ENCODE results near the gene RHBDL1. TPM values are rescaled to one million over a fixed set of nuclear protein-coding genes. Genes with fewer than 3 reads are reported as not detected.

The RHBDL1 gene
- total RNA-seq, 4 donors from 2014 or later: 0.38 to 1.1 (median 0.57) TPM; not detected in 1

DNA sequence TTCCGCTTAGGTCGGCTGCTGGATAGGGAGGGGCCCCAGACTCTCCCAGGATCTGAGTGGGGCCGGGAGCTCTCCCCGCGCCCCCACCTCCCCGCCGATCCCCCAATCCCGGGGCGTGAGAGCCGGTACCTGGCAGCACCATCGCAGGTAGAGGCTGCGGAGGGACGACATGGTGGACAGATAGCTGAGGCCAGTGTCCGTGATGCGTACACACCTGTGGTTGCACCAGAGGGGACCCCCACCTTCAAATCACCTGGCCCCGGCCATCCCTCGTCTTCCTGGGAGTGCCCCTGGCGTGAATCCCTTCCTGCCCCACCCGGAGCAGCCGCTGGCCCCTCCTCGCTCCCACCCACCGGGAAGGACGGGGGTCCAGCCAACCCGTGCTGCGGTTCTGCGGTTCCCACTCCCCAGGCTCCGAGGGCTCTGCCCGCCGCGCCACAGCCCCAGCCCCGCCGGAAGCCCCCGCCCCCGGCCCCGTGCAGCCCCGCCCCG lies 19.4 kb downstream of the RHBDL1 start:
- DNase-seq: no peak
- peaks cover 25 to 70% (median 42%) of the 10 kb centered on the region in 3 donors for H3K4me1 ChIP-seq
- peak in 1 of 4 donors; percentile 4 for TF ChIP-seq POLR2A (IDR thresholded peaks at IDR 0.05)
- TF ChIP-seq, protein P1, sequence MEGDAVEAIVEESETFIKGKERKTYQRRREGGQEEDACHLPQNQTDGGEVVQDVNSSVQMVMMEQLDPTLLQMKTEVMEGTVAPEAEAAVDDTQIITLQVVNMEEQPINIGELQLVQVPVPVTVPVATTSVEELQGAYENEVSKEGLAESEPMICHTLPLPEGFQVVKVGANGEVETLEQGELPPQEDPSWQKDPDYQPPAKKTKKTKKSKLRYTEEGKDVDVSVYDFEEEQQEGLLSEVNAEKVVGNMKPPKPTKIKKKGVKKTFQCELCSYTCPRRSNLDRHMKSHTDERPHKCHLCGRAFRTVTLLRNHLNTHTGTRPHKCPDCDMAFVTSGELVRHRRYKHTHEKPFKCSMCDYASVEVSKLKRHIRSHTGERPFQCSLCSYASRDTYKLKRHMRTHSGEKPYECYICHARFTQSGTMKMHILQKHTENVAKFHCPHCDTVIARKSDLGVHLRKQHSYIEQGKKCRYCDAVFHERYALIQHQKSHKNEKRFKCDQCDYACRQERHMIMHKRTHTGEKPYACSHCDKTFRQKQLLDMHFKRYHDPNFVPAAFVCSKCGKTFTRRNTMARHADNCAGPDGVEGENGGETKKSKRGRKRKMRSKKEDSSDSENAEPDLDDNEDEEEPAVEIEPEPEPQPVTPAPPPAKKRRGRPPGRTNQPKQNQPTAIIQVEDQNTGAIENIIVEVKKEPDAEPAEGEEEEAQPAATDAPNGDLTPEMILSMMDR (IDR thresholded peaks at IDR 0.05): no peak

DNA sequence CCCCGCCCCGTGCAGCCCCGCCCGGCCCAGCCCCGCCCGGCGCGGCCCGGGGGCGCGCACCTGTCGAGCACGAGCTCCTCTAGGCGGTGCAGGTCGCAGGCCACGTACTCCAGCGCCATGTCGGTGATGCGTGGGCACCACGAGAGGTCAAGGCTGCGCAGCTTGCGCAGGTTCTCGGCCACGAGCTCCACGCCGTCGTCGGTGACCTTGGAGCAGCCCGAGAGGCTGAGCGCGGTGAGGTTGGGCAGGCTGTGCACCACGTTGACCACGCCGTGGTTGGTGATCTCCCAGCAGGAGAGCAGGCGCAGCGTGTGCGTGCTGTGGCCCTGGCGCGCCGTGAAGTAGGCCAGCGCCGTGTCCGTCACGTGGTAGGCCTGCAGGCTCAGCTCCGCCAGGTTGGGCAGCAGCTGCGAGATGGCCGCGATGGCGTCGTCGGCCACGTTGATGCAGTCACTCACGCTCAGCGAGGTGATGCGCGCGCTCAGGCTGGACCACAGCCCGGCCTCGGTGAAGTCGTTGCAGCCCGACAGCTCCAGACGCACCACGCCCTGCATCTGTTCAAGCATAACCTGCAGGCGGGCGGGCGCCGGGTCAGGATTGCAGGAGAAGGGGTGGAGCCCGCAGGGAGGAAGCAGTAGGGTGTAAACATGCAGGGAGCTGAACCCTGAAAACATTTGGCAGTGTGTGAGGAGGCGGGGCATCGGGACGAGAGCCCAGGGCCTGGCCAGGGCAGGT lies 20.1 kb downstream of the RHBDL1 start:
- intact Hi-C loops (cut with DNase I): no loop called here
- Histone ChIP-seq H3K27ac (peak overlapping the region; percentile 79 to 90 (median 82)), H3K4me1 (peaks cover 22 to 70% (median 40%) of the 10 kb centered on the region in 3 donors), H3K36me3 (no peaks in the 10 kb centered on the region), H3K9me3 (no peaks in the 10 kb centered on the region), H3K27me3 (peaks cover 0 to 90% (median 24%) of the 10 kb centered on the region in 4 donors), H3K4me3 (peak overlapping the region; percentile 37 to 66 (median 56))
- DNase-seq: no peak
- 0 to 5% methylated on average over 1 to 6 of the region's 71 CpGs for WGBS, 2 donors
- TF ChIP-seq POLR2A (IDR thresholded peaks at IDR 0.05): peak in 1 of 4 donors; percentile 32
- TF ChIP-seq, protein P1 (IDR thresholded peaks at IDR 0.05): no peak

More for the DNA sequence above, 19.4 kb downstream of the RHBDL1 start:
- 0% methylated on average over 2 of the region's 37 CpGs; no CpG with 5 or more reads in 1 of the 2 donors for WGBS, 2 donors
- Histone ChIP-seq H3K9me3 (no peaks in the 10 kb centered on the region), H3K36me3 (no peaks in the 10 kb centered on the region), H3K27ac (peak overlapping the region; percentile 81 to 90 (median 86)), H3K4me3 (peak overlapping the region; percentile 37 to 66 (median 56)), H3K27me3 (peaks cover 0 to 84% (median 18%) of the 10 kb centered on the region in 4 donors)
- intact Hi-C loops (cut with DNase I): no loop called here

DNA sequence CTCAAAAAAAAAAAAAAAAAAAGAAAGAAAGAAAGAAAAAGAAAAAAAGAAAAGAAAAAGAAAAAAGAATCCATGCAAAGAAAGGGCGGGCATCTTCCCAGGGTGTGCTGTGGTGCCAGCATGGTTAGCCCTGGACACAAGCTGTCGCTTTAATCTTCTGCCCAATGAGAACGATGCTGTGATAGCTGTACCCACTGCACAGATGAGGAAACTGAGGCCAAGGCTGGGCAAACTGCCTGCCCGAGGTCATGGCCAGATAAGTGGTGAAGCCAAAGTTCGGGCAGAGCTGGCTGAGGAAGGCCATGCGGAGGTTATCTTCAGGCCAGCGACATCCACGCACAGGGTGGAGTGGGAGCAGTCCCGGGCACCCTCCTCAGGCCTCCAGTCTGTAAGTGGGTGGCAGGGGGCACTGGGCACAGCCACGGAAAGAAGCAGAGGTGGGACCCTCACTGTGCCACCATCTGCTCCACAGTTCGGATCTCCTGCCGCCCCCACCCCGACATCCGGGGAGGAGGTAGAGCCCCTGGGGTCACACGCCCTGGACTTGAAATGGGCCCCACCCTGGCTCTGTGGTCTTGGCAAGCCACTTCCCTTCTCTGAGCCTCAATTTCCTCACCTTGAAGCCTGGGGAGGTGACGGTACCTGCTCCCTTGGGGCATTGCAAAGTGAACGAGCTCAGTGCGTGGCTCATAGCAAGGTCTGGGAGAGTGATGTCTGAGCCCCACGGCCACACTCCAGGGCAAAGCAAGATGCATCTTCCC lies 23.6 kb downstream of the RHBDL1 start:
- Histone ChIP-seq H3K4me1 (peaks cover 20 to 43% (median 34%) of the 10 kb centered on the region in 3 donors), H3K27me3 (peaks cover 14 to 100% (median 41%) of the 10 kb centered on the region in 4 donors), H3K4me3 (no peak overlapping the region), H3K27ac (no peak overlapping the region), H3K36me3 (no peaks in the 10 kb centered on the region), H3K9me3 (no peaks in the 10 kb centered on the region)
- TF ChIP-seq, protein P1 (IDR thresholded peaks at IDR 0.05): no peak
- no peak for TF ChIP-seq POLR2A (IDR thresholded peaks at IDR 0.05)
- DNase-seq: no peak
- 60 to 70% methylated on average over 9 to 10 of the region's 19 CpGs for whole genome bisulfite sequencing, 2 donors
- intact Hi-C loops (cut with DNase I): no loop called here

DNA sequence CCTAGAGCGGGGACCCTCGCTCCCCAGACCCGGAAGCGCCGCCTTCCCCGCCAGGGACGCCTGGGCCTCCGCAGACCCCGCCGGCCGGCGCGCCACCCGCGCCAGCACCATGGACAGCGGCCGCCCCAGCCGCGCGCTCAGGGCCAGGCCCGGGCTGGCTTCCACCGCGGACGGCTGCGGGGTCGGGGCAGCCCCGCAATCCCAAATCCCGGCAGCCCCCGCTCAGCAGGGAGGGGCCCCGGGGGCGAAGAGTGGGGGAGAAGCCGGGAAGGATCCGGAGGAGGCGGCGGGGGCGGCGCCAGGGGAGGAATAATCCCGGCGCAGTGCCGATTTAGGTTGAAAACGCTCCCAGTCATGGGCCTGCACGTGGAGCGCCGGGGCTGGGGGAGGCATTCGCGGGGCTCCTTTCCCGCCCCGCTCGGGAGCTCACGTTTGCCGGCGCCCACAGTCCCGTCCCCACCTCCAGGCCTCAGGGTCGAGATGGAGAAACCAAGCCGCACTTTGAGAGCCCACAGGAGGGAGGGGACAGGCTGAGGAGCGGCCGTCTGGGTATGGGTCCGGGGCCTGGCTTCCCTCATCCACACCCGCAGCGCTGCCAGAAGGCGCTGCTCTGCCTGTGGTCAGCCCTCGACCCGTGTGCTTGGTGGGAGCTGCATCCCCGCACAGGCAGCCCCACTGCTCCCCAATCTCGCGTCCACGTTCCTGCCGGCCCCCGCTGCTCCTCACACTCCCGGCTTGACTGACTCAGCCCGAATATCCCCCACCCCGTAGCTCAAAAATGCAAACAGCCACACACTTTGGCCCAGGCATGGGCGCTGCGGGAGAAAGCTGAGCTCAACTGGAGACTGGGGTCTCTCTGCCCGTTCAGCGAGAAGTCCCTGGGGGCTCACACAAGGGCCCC lies 25.5 kb downstream of the RHBDL1 start:
- intact Hi-C loops (cut with DNase I): no loop called here
- 4 to 11% methylated on average over 4 to 13 of the region's 76 CpGs for WGBS, 2 donors
- Histone ChIP-seq H3K4me3 (peak overlapping the region in 1 of 4 donors; percentile 3), H3K9me3 (no peaks in the 10 kb centered on the region), H3K4me1 (peaks cover 5 to 38% (median 26%) of the 10 kb centered on the region in 3 donors), H3K36me3 (no peaks in the 10 kb centered on the region), H3K27ac (no peak overlapping the region), H3K27me3 (peaks cover 27 to 100% (median 38%) of the 10 kb centered on the region in 4 donors)
- no peak for DNase-seq
- TF ChIP-seq POLR2A (IDR thresholded peaks at IDR 0.05): no peak
- TF ChIP-seq, protein P1 (IDR thresholded peaks at IDR 0.05): no peak

Measured in esophagus squamous epithelium (tissue), 5 donors.